SK-N-SH (cell line): Measurements from ENCODE around the gene AK4. TPM values are rescaled to one million over a fixed set of nuclear protein-coding genes. Genes with fewer than 3 reads are reported as not detected.

ENCODE experiments used
- CTCF ChIA-PET: fragments of 300-600, 350-600 bp; formaldehyde crosslinking; extraction: SDS; loops from one replicate; lab custom pipeline; 2021; lab: Yijun Ruan, JAX
- POLR2A ChIA-PET: fragments of 350-600 bp; sonication (Branson Sonifier 250); formaldehyde crosslinking; extraction: SDS; loops from one replicate; lab custom pipeline; 2020; ENCODE audit warnings: antibody characterized with exemption, inconsistent platforms; lab: Yijun Ruan, JAX
- DNase-seq: peaks from one replicate; pipeline ENCODE4 v3.0.0; 2012
- H2AFZ ChIP-seq: fragments of 200-600 bp; sonication (generic); 2 replicates; pipeline ENCODE4 v1.8.1; 2016; ENCODE audit warnings: antibody characterized with exemption, mild to moderate bottlenecking, low read depth
- H3F3A ChIP-seq: fragments of 200-600 bp; sonication (generic); replicated peaks from 2 replicates; pipeline ENCODE3; 2016; ENCODE audit warnings: antibody characterized with exemption, mild to moderate bottlenecking; ENCODE audit not compliant: insufficient read depth
- H3K27ac ChIP-seq, 2 experiments: fragments of 200-500 bp in 1 of 2; fragments of 200-600 bp in 1 of 2; sonication (Bioruptor generic) in 1 of 2; sonication (generic), shearing (Covaris generic) in 1 of 2; 2 replicates each; pipeline versions ENCODE4 v1.5.1 to v1.6.1; 2014 to 2016; ENCODE audit warnings: low read depth in 2 of 2, inconsistent platforms in 1 of 2, low read length in 1 of 2, mild to moderate bottlenecking in 1 of 2, mixed read lengths in 1 of 2
- H3K27me3 ChIP-seq: fragments of 200-600 bp; sonication (generic), shearing (Covaris generic); 2 replicates; pipeline ENCODE4 v1.6.1; 2016; ENCODE audit warnings: mixed run types; ENCODE audit not compliant: insufficient read depth
- H3K36me3 ChIP-seq, 2 experiments: fragments of 200-500 bp in 1 of 2; fragments of 200-600 bp in 1 of 2; sonication (Bioruptor generic) in 1 of 2; sonication (generic) in 1 of 2; replicated peaks in 1 of 2; 2 replicates each; pipeline versions ENCODE3 to v1.5.1; 2014 to 2016; ENCODE audit warnings: low read length in 1 of 2, mild to moderate bottlenecking in 1 of 2; ENCODE audit not compliant: insufficient read depth in 2 of 2, control insufficient read depth in 1 of 2
- H3K4me1 ChIP-seq, 2 experiments: fragments of 200-500 bp in 1 of 2; fragments of 200-600 bp in 1 of 2; sonication (Bioruptor generic) in 1 of 2; sonication (generic), shearing (Covaris generic) in 1 of 2; 2 replicates each; pipeline versions ENCODE4 v1.5.1 to v1.6.1; 2014 to 2016; ENCODE audit warnings: low read depth in 1 of 2, low read length in 1 of 2, mixed run types in 1 of 2; ENCODE audit not compliant: insufficient read depth in 2 of 2, control insufficient read depth in 1 of 2
- H3K4me2 ChIP-seq: fragments of 200-600 bp; sonication (generic), shearing (Covaris generic); 2 replicates; pipeline ENCODE4 v1.6.1; 2017; ENCODE audit warnings: mixed run types
- H3K4me3 ChIP-seq, 2 experiments: fragments of 200-500 bp in 1 of 2; fragments of 200-600 bp in 1 of 2; sonication (Bioruptor generic) in 1 of 2; sonication (generic), shearing (Covaris generic) in 1 of 2; 2 replicates each; pipeline versions ENCODE4 v1.5.1 to v1.8.1; 2014 to 2016; ENCODE audit warnings: low read depth in 2 of 2, inconsistent platforms in 1 of 2, low read length in 1 of 2, mild to moderate bottlenecking in 1 of 2, mixed read lengths in 1 of 2, moderate library complexity in 1 of 2
- H3K79me2 ChIP-seq: fragments of 200-600 bp; sonication (generic); 2 replicates; pipeline ENCODE4 v1.8.1; 2017; ENCODE audit warnings: mild to moderate bottlenecking; ENCODE audit not compliant: insufficient read depth
- H3K9ac ChIP-seq: fragments of 200-600 bp; sonication (generic); 2 replicates; pipeline ENCODE4 v1.6.1; 2017; ENCODE audit warnings: mixed run types
- H3K9me2 ChIP-seq: fragments of 200-600 bp; sonication (generic); 2 replicates; pipeline ENCODE4 v1.6.1; 2017; ENCODE audit warnings: mixed run types
- H3K9me3 ChIP-seq: fragments of 200-600 bp; sonication (generic); 2 replicates; pipeline ENCODE4 v1.6.1; 2017; ENCODE audit warnings: mixed run types, mild to moderate bottlenecking, moderate library complexity
- H4K20me1 ChIP-seq: fragments of 200-600 bp; sonication (generic); 2 replicates; pipeline ENCODE4 v1.6.1; 2017; ENCODE audit warnings: mild to moderate bottlenecking, mixed run types; ENCODE audit not compliant: insufficient read depth
- EP300 ChIP-seq, 2 experiments: IDR thresholded peaks; 2 replicates each; pipeline versions ENCODE4 v1.4.0 to v1.6.1; 2012; ENCODE audit warnings: borderline replicate concordance in 1 of 2, low read depth in 1 of 2, low read length in 1 of 2
- EZH2phosphoT487 ChIP-seq: fragments of 200-600 bp; sonication (generic); IDR thresholded peaks from 2 replicates; pipeline ENCODE4 v1.6.1; 2017; ENCODE audit warnings: low read depth, mixed run types, mild to moderate bottlenecking, antibody characterized with exemption, moderate library complexity, borderline replicate concordance
- FOXJ3 ChIP-seq: sonication (generic); formaldehyde crosslinking; IDR thresholded peaks from 2 replicates; pipeline ENCODE4 v1.5.1; 2020; ENCODE audit warnings: mild to moderate bottlenecking, missing genetic modification reagents
- GABPA ChIP-seq: IDR thresholded peaks from 2 replicates; pipeline ENCODE4 v1.4.0; 2012; ENCODE audit warnings: low read depth, mild to moderate bottlenecking
- MEF2A ChIP-seq: IDR thresholded peaks from 2 replicates; pipeline ENCODE4 v1.4.0; 2012; ENCODE audit warnings: low read depth, borderline replicate concordance
- MXI1 ChIP-seq: IDR thresholded peaks from 2 replicates; pipeline ENCODE4 v1.6.1; 2012; ENCODE audit warnings: mild to moderate bottlenecking, low read depth, low read length, improper control_type of control experiment
- NFIC ChIP-seq: IDR thresholded peaks from 2 replicates; pipeline ENCODE4 v1.4.0; 2012; ENCODE audit warnings: borderline replicate concordance
- PBX3 ChIP-seq: IDR thresholded peaks from 2 replicates; pipeline ENCODE4; 2012
- POLR2AphosphoS5 ChIP-seq: IDR thresholded peaks from 2 replicates; pipeline ENCODE4 v1.6.1; 2012; ENCODE audit warnings: low read depth, low read length
- RAD21 ChIP-seq: IDR thresholded peaks from 2 replicates; pipeline ENCODE4 v1.6.1; 2012; ENCODE audit warnings: mild to moderate bottlenecking, low read length
- RCOR1 ChIP-seq: fragments of 150-350 bp; IDR thresholded peaks from 2 replicates; pipeline ENCODE4 v1.6.1; 2017; ENCODE audit warnings: antibody characterized with exemption, low read length
- RXRA ChIP-seq: IDR thresholded peaks from 2 replicates; pipeline ENCODE4 v1.4.0; 2012; ENCODE audit warnings: low read depth, mild to moderate bottlenecking, borderline replicate concordance
- SMC3 ChIP-seq: IDR thresholded peaks from 2 replicates; pipeline ENCODE4 v1.6.1; 2012; ENCODE audit warnings: low read depth, low read length, improper control_type of control experiment
- TAF1 ChIP-seq: IDR thresholded peaks from 2 replicates; pipeline ENCODE4 v1.6.1; 2012; ENCODE audit warnings: low read depth, mild to moderate bottlenecking, low read length, moderate library complexity, borderline replicate concordance
- TEAD4 ChIP-seq: IDR thresholded peaks from 2 replicates; pipeline ENCODE4 v1.4.0; 2012; ENCODE audit warnings: mild to moderate bottlenecking, borderline replicate concordance; ENCODE audit not compliant: insufficient read depth
- USF2 ChIP-seq: fragments of 150-350 bp; IDR thresholded peaks from 2 replicates; pipeline ENCODE4 v1.6.1; 2017; ENCODE audit warnings: antibody characterized with exemption, low read length, low read depth, borderline replicate concordance
- ZBTB33 ChIP-seq: IDR thresholded peaks from 2 replicates; pipeline ENCODE4 v1.4.0; 2012; ENCODE audit warnings: low read depth, borderline replicate concordance
- WGBS: methylation state at CpG from one replicate; pipeline ENCODE4 v1.1.6; 2017; ENCODE audit warnings: low lambda C conversion rate; 5-methylcytosine and 5-hydroxymethylcytosine counted together
- polyA plus RNA-seq, 3 experiments: library from polyadenylated mRNA; depleted of rRNA; stranded (reverse); fragments of >200 nt; gene quantifications; 2 replicates each; pipeline ENCODE4 v1.2.3, GENCODE V29; 2012

AK4 gene
- polyA plus RNA-seq, 1 of the 3 experiments (the other 2 are of a cell fraction): 6.4 TPM

GRCh38 chr1:65225179-65225578 is 77.2 kb downstream of the AK4 start:
- H3K4me2 ChIP-seq: no peak overlapping the region
- CTCF ChIA-PET: interaction anchor here (1.1 to 3.2 kb wide), 4 partner anchors 11 to 463 kb away, joined by 4 to 16 read pairs (median 6); no protein-coding TSS in a partner anchor

GRCh38 chr1:65229201-65229600 is 81.2 kb downstream of the AK4 start:
- peaks cover 0 to 8% of the 10 kb centered on the region in 2 experiments; a peak in 3 of 4 replicates for H3K4me1 ChIP-seq
- ChIA-PET POLR2A (no interaction called here), CTCF (interaction anchor here (0.9 to 2.2 kb wide), 5 partner anchors 14 to 729 kb away, joined by 3 to 10 read pairs (median 4); no protein-coding TSS in a partner anchor)
- no peak overlapping the region for H3K4me3 ChIP-seq
- DNase-seq: no peak
- H3K36me3 ChIP-seq: no peaks in the 10 kb centered on the region
- no peak overlapping the region for H3K4me2 ChIP-seq
- H3K9me3 ChIP-seq: no peaks in the 10 kb centered on the region
- H3F3A ChIP-seq: no peaks in the 10 kb centered on the region
- no peak overlapping the region for H3K9ac ChIP-seq
- H3K9me2 ChIP-seq: no peaks in the 10 kb centered on the region
- 77% methylated on average over 5 of the region's 5 CpGs for WGBS
- H2AFZ ChIP-seq: no peak overlapping the region
- H3K27ac ChIP-seq: no peak overlapping the region
- no peaks in the 10 kb centered on the region for H3K79me2 ChIP-seq
- no peaks in the 10 kb centered on the region for H4K20me1 ChIP-seq
- H3K27me3 ChIP-seq: no peaks in the 10 kb centered on the region
- TF ChIP-seq USF2: no peak
- TF ChIP-seq EZH2phosphoT487: no peak
- TF ChIP-seq FOXJ3 (CRISPR knock-in tag): no peak
- TF ChIP-seq NFIC: no peak
- no peak for TF ChIP-seq EP300 (IDR thresholded peaks at IDR 0.05; ENCODE audit: borderline replicate concordance in 1 of 2, low read depth in 1 of 2, low read length in 1 of 2)
- no peak for TF ChIP-seq RXRA
- TF ChIP-seq SMC3: no peak
- no peak for TF ChIP-seq ZBTB33
- no peak for TF ChIP-seq GABPA
- no peak for TF ChIP-seq PBX3
- no peak for TF ChIP-seq MXI1
- no peak for TF ChIP-seq TEAD4
- no peak for TF ChIP-seq RCOR1

More at GRCh38 chr1:65225179-65225578, 77.2 kb downstream of the AK4 start:
- TF ChIP-seq TAF1: no peak
- no peak for TF ChIP-seq MEF2A
- no peak for TF ChIP-seq USF2
- no peak for TF ChIP-seq ZBTB33
- no peak for TF ChIP-seq POLR2AphosphoS5
- no peak for TF ChIP-seq RAD21
- TF ChIP-seq RCOR1: no peak
- Histone ChIP-seq H2AFZ (no peak overlapping the region), H3K27ac (no peak overlapping the region), H3K9me3 (no peaks in the 10 kb centered on the region), H3K4me1 (no peaks in the 10 kb centered on the region; a peak in 1 of 4 replicates), H3F3A (no peaks in the 10 kb centered on the region), H3K4me3 (no peak overlapping the region), H3K9me2 (no peaks in the 10 kb centered on the region), H3K36me3 (no peaks in the 10 kb centered on the region), H3K27me3 (no peaks in the 10 kb centered on the region), H3K9ac (no peak overlapping the region), H4K20me1 (no peaks in the 10 kb centered on the region), H3K79me2 (no peaks in the 10 kb centered on the region)
- POLR2A ChIA-PET: no interaction called here
- no peak for DNase-seq
- 89% methylated on average over 3 of the region's 3 CpGs for WGBS
